ENCODE data around the gene UBE2S.
"Not testable (repeated sequence)": the region's sequence is repeated elsewhere in the genome, so short reads cannot be mapped to it uniquely, and the experiment has no call there.

DNA sequence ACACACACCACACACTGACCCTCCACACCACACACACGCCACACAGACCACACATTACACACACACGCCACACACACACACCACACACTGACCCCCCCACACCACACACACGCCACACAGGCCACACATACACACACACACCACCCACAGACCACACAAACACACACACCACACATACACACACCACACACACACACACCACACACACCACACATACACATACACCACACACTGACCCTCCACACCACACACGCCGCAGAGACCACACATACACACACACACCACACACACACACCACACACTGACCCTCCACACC, 40.5 kb upstream of the UBE2S start:
- TF ChIP-seq, protein P1, sequence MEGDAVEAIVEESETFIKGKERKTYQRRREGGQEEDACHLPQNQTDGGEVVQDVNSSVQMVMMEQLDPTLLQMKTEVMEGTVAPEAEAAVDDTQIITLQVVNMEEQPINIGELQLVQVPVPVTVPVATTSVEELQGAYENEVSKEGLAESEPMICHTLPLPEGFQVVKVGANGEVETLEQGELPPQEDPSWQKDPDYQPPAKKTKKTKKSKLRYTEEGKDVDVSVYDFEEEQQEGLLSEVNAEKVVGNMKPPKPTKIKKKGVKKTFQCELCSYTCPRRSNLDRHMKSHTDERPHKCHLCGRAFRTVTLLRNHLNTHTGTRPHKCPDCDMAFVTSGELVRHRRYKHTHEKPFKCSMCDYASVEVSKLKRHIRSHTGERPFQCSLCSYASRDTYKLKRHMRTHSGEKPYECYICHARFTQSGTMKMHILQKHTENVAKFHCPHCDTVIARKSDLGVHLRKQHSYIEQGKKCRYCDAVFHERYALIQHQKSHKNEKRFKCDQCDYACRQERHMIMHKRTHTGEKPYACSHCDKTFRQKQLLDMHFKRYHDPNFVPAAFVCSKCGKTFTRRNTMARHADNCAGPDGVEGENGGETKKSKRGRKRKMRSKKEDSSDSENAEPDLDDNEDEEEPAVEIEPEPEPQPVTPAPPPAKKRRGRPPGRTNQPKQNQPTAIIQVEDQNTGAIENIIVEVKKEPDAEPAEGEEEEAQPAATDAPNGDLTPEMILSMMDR (IDR thresholded peaks at IDR 0.05; ENCODE audit: poor library complexity, severe bottlenecking): not testable (repeated sequence)
- not testable (repeated sequence) for TF ChIP-seq EZH2 (IDR thresholded peaks at IDR 0.05; ENCODE audit: borderline replicate concordance, insufficient read depth, low read length, poor library complexity, severe bottlenecking); RAD21 (conservative IDR thresholded peaks at IDR 0.05); POLR2AphosphoS5 (IDR thresholded peaks at IDR 0.05); EP300 (conservative IDR thresholded peaks at IDR 0.05; ENCODE audit: poor library complexity, severe bottlenecking); TAF1 (IDR thresholded peaks at IDR 0.05; ENCODE audit: low read depth); MXI1 (conservative IDR thresholded peaks at IDR 0.05; ENCODE audit: poor library complexity, severe bottlenecking); SMC3 (conservative IDR thresholded peaks at IDR 0.05; ENCODE audit: poor library complexity)
- TF ChIP-seq, protein P2, sequence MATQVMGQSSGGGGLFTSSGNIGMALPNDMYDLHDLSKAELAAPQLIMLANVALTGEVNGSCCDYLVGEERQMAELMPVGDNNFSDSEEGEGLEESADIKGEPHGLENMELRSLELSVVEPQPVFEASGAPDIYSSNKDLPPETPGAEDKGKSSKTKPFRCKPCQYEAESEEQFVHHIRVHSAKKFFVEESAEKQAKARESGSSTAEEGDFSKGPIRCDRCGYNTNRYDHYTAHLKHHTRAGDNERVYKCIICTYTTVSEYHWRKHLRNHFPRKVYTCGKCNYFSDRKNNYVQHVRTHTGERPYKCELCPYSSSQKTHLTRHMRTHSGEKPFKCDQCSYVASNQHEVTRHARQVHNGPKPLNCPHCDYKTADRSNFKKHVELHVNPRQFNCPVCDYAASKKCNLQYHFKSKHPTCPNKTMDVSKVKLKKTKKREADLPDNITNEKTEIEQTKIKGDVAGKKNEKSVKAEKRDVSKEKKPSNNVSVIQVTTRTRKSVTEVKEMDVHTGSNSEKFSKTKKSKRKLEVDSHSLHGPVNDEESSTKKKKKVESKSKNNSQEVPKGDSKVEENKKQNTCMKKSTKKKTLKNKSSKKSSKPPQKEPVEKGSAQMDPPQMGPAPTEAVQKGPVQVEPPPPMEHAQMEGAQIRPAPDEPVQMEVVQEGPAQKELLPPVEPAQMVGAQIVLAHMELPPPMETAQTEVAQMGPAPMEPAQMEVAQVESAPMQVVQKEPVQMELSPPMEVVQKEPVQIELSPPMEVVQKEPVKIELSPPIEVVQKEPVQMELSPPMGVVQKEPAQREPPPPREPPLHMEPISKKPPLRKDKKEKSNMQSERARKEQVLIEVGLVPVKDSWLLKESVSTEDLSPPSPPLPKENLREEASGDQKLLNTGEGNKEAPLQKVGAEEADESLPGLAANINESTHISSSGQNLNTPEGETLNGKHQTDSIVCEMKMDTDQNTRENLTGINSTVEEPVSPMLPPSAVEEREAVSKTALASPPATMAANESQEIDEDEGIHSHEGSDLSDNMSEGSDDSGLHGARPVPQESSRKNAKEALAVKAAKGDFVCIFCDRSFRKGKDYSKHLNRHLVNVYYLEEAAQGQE (IDR thresholded peaks at IDR 0.05; ENCODE audit: borderline replicate concordance): not testable (repeated sequence)
